DOHH2 (cell line): ENCODE results near the gene SEZ6.

Experiments used
- H3F3A ChIP-seq: fragments of 200-600 bp; sonication (generic), shearing (Covaris generic); 2 replicates; pipeline ENCODE4 v1.6.0; 2016; ENCODE audit warnings: antibody characterized with exemption, mild to moderate bottlenecking; ENCODE audit not compliant: control insufficient read depth, insufficient read depth
- H3K27ac ChIP-seq: fragments of 200-600 bp; sonication (generic); 2 replicates; pipeline ENCODE4 v1.5.1; 2014; ENCODE audit warnings: low read depth, mild to moderate bottlenecking, low read length, moderate library complexity
- H3K27me3 ChIP-seq: fragments of 200-600 bp; sonication (generic); 2 replicates; pipeline ENCODE4 v1.6.1; 2014; ENCODE audit warnings: mild to moderate bottlenecking, low read length, mixed read lengths; ENCODE audit not compliant: control insufficient read depth
- H3K36me3 ChIP-seq: fragments of 200-600 bp; sonication (generic); 2 replicates; pipeline ENCODE4 v1.6.1; 2014; ENCODE audit warnings: mild to moderate bottlenecking, low read length, moderate library complexity, mixed read lengths; ENCODE audit not compliant: control insufficient read depth
- H3K4me1 ChIP-seq: fragments of 200-600 bp; sonication (generic); 2 replicates; pipeline ENCODE4 v1.6.1; 2014; ENCODE audit warnings: mild to moderate bottlenecking, low read length, mixed read lengths; ENCODE audit not compliant: control insufficient read depth
- H3K4me2 ChIP-seq: fragments of 200-600 bp; sonication (generic); 2 replicates; pipeline ENCODE4 v1.6.0; 2014; ENCODE audit warnings: mild to moderate bottlenecking, low read length, moderate library complexity
- H3K4me3 ChIP-seq: fragments of 200-600 bp; sonication (generic); 2 replicates; pipeline ENCODE4 v1.5.1; 2014; ENCODE audit warnings: mild to moderate bottlenecking, low read length, mixed read lengths
- H3K79me2 ChIP-seq: fragments of 200-600 bp; sonication (generic); 2 replicates; pipeline ENCODE4 v1.6.1; 2014; ENCODE audit warnings: mild to moderate bottlenecking, low read length, mixed read lengths; ENCODE audit not compliant: control insufficient read depth
- H3K9me2 ChIP-seq: fragments of 200-600 bp; sonication (generic); replicated peaks from 2 replicates; pipeline ENCODE4 v1.6.1; 2014; ENCODE audit warnings: mild to moderate bottlenecking, low read length, mixed read lengths; ENCODE audit not compliant: control insufficient read depth
- H3K9me3 ChIP-seq: fragments of 200-600 bp; sonication (generic); 2 replicates; pipeline ENCODE4 v1.6.1; 2014; ENCODE audit warnings: antibody characterized with exemption, low read length, mixed read lengths; ENCODE audit not compliant: control insufficient read depth, insufficient read depth
- H4K20me1 ChIP-seq: fragments of 200-600 bp; sonication (generic); 2 replicates; pipeline ENCODE4 v1.6.0; 2014; ENCODE audit warnings: low read depth, mild to moderate bottlenecking, antibody characterized with exemption, low read length, moderate library complexity; ENCODE audit not compliant: control insufficient read depth, insufficient read depth
- EZH2phosphoT487 ChIP-seq: fragments of 200-600 bp; sonication (generic); IDR thresholded peaks from 2 replicates; pipeline ENCODE4 v1.6.1; 2017; ENCODE audit warnings: borderline replicate concordance, mild to moderate bottlenecking, antibody characterized with exemption, low read length, moderate library complexity, mixed read lengths
- TF ChIP-seq, protein P1 (sequence below): fragments of 200-600 bp; sonication (generic); IDR thresholded peaks from one replicate; pipeline ENCODE4 v1.5.1; 2014; ENCODE audit warnings: antibody characterized with exemption, mild to moderate bottlenecking, low read depth, low read length; ENCODE audit not compliant: poor library complexity, severe bottlenecking

The SEZ6 gene

DNA sequence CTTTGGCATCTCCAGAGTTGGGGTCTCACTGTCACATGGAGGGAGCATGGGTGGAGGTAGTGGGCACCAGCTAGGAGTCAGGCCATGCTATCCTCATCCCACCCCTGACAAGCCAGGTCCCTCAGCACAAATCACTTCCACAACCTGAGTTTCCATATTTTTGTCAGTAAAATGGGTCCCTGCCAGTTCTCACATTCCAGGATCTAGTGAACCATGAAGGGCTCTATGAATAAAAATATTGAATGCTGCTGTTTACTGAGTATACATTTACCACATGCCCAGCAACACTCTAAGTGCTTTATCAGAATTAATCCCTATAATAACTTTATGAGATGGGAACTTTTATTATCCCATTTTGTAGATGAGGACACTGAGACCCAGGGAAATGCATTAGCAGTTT is 16.8 kb downstream of the SEZ6 start:
- peaks cover 9% of the 10 kb centered on the region for H3K4me1 ChIP-seq
- H3K27me3 ChIP-seq: no peaks in the 10 kb centered on the region

DNA sequence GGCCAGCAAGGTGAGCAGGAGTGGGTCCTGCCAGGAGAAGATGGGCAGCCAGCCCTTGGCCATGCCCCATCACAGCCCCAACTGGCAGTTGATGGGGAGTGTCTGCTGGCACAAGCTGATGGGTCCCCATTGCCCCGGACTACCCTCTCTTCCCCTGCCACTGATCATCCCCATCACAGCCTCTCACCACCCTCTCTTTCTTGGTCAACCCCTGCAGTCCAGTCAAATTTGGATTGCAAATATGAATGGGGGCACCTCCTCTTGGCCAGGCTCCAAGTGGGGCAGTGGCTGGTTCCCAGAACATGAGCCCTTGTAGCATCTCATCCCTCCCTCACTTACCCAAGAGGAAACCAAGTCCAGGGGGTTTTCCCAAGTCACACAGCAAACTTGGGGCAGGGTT is 17.4 kb downstream of the SEZ6 start:
- no peaks in the 10 kb centered on the region for H3K9me3 ChIP-seq
- no peaks in the 10 kb centered on the region for H4K20me1 ChIP-seq
- no peak overlapping the region for H3K4me2 ChIP-seq
- no peak overlapping the region for H3K27ac ChIP-seq
- peaks cover 15% of the 10 kb centered on the region for H3K4me1 ChIP-seq
- H3K4me3 ChIP-seq: no peak overlapping the region
- H3K9me2 ChIP-seq: no peaks in the 10 kb centered on the region
- no peaks in the 10 kb centered on the region for H3K36me3 ChIP-seq
- no peaks in the 10 kb centered on the region for H3F3A ChIP-seq
- no peaks in the 10 kb centered on the region for H3K27me3 ChIP-seq
- H3K79me2 ChIP-seq: no peaks in the 10 kb centered on the region
- TF ChIP-seq, protein P1, sequence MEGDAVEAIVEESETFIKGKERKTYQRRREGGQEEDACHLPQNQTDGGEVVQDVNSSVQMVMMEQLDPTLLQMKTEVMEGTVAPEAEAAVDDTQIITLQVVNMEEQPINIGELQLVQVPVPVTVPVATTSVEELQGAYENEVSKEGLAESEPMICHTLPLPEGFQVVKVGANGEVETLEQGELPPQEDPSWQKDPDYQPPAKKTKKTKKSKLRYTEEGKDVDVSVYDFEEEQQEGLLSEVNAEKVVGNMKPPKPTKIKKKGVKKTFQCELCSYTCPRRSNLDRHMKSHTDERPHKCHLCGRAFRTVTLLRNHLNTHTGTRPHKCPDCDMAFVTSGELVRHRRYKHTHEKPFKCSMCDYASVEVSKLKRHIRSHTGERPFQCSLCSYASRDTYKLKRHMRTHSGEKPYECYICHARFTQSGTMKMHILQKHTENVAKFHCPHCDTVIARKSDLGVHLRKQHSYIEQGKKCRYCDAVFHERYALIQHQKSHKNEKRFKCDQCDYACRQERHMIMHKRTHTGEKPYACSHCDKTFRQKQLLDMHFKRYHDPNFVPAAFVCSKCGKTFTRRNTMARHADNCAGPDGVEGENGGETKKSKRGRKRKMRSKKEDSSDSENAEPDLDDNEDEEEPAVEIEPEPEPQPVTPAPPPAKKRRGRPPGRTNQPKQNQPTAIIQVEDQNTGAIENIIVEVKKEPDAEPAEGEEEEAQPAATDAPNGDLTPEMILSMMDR: no peak
- no peak for TF ChIP-seq EZH2phosphoT487

More for the DNA sequence above, 16.8 kb downstream of the SEZ6 start:
- no peak overlapping the region for H3K27ac ChIP-seq
- H3K9me3 ChIP-seq: no peaks in the 10 kb centered on the region
- H3K79me2 ChIP-seq: no peaks in the 10 kb centered on the region
- TF ChIP-seq, protein P1: no peak
- no peak for TF ChIP-seq EZH2phosphoT487
- H4K20me1 ChIP-seq: no peaks in the 10 kb centered on the region
- no peaks in the 10 kb centered on the region for H3K36me3 ChIP-seq
- no peak overlapping the region for H3K4me2 ChIP-seq
- no peak overlapping the region for H3K4me3 ChIP-seq
- no peaks in the 10 kb centered on the region for H3K9me2 ChIP-seq
- H3F3A ChIP-seq: no peaks in the 10 kb centered on the region

DNA sequence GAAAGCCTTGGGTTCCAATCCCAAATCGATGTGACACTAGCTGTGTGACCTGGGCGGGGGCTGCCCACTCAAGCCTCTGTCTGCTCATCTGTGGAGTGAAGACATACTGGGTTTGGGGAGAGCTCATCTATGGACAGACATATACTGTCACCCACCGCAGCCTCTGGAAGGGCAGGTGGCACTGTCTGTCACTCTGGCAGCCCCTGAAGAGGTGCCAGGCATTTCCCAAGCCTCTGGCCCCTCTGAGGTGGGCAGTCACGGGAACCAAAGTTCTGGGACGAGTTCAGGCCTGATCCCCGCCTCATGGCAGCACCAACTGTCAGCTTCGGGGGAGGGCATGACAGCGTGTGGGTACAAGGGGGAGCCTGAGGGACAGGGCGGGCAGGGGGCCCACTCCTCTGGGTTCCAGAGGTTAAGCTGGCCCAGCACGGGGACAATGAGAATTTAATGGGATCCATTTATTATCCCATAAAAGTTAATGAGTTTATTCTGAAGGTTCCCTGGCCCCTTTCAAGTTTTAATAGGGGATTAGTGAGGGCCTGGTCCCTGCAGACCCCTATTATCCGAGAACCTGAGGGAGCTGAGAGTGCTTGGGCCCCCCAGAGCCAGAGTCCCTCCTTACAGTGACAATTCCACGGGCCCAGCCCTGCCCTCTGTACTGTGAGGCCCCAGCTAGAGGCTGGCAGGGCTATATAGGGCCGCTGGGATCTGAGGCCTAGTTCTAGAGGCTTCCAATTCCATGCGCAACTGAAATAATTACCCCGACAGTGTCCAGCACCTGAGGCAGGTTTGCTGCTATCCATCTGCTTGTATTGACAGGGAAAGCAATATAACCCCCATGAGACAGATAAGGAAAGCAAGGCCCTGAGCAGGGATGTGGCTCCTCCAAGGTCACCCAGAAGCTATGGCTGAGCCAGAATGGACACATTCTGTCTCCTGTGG is 18.8 kb downstream of the SEZ6 start:
- Histone ChIP-seq H4K20me1 (no peaks in the 10 kb centered on the region), H3K27me3 (no peaks in the 10 kb centered on the region), H3K27ac (no peak overlapping the region), H3K4me1 (peaks cover 29% of the 10 kb centered on the region), H3K4me3 (no peak overlapping the region), H3F3A (peaks cover 4% of the 10 kb centered on the region; the same call in 1 of the 2 replicates), H3K9me2 (no peaks in the 10 kb centered on the region), H3K79me2 (no peaks in the 10 kb centered on the region), H3K36me3 (no peaks in the 10 kb centered on the region), H3K4me2 (no peak overlapping the region), H3K9me3 (no peaks in the 10 kb centered on the region)
- TF ChIP-seq, protein P1: no peak
- no peak for TF ChIP-seq EZH2phosphoT487
